Stimulated activated CD4-positive, alpha-beta T cell treated with anti-CD3 and anti-CD28 coated beads, Interleukin-1b, Interleukin-23, amount 100 ng/mL, for 1 hour (primary cell): Measurements from ENCODE around the gene MARCHF10.
"Not testable (repeated sequence)": the region's sequence is repeated elsewhere in the genome, so short reads cannot be mapped to it uniquely, and the experiment has no call there.

Experiments
- DNase-seq, 2 donors: peaks; one replicate each; pipeline ENCODE4 v3.0.0-alpha.2; 2020; ENCODE audit warnings: low read depth in 2 of 2

Gene MARCHF10

DNA sequence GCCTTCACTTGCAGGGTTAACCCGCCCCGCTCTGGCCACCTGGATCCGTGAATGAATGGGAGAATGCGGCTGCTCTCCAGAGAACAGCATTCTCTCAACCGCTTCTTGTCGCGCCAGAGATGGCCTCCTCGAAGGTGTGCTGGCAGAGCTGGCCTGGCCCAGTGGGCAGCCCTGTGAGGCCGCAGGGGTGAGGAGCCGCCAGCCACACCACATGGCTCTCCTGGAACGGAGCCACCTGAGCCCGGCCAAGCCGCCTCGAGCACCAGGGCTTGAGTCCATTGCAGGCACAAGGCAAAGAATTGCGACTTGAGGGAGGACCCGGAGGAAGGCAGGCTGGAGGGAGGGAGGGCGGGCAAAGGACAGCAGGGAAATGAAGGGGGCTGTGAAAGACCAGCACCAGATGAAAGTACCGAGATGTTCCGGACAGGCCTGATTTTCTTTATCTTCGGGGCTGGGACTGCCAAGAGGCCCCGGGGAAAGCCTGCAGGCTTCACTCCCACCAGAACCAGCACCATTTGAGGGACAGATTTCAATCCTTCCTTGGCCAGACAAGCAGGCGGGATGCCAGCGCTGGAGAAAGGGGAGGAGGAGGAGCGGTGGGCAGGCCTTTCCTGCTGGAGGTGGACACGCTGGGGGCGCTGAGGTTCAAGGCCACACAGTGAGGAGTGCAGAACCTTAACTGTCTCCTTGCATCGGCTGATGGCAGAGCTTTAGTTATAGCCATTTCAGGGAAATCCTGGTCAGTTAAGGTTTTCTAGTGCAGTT, 111.2 kb downstream of the MARCHF10 start:
- no peak for DNase-seq

DNA sequence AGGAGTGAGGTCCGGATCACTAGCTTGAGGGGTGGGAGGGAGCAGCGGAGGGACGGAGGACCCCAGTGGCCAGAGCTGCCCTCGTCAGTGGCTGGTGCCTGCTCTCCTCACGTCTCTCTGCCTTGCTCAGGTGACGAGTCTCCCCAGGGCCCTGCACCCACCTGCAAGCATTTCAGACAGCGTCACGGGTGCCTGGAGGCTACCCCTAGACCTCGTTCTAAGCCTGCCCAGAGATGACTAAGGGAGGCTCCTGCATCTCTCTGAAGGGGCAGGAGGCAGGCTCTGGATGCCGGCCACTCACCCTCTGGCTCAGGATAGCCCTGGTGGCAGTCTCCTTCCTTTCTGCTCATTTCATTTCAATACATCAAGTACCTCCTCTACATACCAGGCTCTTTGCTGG, 111.9 kb downstream of the MARCHF10 start:
- no peak for DNase-seq

DNA sequence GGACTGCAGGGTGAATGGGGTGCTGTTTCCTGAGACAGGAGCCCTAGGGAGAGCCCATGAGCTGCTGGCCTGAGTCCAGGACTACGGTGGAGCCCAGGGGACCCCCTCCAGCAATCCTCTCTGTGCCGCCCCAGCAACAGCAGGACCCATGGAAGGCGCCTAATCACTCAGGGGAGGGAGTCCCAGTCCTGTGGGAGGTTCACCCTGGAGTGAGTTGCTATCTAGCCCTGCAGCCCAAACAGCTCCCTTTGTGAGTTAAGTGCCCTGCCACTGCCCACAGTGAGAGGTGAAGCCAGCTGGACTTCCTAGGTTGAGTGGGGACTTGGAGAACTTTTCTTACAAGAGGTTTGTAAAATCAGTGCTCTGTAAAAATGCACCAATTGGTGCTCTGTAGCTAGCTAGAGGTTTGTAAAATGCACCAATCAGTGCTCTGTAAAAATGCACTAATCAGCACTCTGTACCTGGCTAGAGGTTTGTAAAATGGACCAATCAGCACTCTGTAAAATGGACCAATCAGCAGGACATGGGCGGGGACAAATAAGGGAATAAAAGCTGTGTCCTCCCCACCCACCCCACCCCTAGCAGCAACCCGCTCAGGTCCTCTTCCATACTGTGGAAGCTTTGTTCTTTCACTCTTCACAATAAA, 112.9 kb downstream of the MARCHF10 start:
- DNase-seq = not testable (repeated sequence)

GRCh38 chr17:62693616-62694409, 114.3 kb downstream of the MARCHF10 start:
- DNase-seq = no peak

- DNase-seq = no peak
Measured at GRCh38 chr17:62692721-62693431, 115.2 kb downstream of the MARCHF10 start.

DNA sequence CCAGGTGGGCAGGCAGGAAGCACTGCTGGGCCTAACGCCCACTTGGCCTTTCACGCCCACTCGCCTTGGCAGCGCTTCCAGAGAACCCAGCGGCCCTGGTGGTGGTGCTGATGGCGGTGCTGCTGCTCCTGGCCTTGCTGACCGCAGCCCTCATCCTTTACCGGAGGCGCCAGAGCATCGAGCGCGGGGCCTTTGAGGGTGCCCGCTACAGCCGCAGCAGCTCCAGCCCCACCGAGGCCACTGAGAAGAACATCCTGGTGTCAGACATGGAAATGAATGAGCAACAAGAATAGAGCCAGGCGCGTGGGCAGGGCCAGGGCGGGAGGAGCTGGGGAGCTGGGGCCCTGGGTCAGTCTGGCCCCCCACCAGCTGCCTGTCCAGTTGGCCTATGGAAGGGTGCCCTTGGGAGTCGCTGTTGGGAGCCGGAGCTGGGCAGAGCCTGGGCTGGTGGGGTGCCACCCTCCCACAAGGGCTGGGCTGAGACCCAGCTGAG, 115.9 kb downstream of the MARCHF10 start:
- DNase-seq = no peak

DNA sequence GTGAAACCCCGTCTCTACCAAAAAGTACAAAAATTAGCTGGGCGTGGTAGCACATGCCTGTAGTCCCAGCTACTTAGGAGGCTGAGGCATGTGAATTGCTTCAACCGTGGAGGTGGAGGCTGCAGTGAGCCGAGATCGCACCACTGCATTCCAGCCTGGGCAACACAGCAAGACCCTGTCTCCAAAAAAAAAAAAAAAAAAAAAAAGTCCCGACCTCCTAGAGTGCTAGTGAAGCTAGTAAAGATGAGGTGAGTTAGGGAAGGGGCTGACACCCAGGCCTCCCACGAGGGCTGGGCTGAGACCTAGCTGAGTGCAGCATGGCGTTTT, 116.6 kb downstream of the MARCHF10 start:
- DNase-seq = not testable (repeated sequence)

DNA sequence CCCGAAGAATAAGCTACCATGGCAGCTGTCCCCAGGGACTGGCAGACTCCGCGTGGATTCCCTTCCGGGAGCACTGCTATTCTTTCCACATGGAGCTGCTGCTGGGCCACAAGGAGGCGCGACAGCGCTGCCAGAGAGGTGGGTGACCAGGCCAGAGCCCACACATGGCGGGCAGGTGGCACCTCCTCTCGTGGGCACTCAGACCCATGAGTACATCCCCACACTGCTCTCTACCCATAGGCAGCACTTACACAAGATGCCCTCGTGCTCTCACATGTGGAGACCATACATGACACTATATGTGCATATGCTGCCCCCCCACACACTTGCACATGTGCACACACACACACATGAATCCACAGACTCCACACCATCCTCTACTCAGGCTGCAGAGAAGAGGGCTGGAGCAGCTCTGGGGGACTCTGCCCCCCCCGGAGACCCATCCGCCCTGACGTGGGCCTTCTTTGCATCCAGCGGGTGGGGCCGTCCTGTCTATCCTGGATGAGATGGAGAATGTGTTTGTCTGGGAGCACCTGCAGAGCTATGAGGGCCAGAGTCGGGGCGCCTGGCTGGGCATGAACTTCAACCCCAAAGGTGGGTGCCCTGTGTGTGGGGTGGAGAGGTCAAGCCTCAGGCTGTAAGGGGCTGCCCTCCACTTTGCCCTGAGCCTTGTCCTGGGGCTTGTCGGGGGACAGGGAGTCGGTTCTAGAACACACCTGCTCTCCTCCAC, 117.8 kb downstream of the MARCHF10 start:
- no peak for DNase-seq

DNA sequence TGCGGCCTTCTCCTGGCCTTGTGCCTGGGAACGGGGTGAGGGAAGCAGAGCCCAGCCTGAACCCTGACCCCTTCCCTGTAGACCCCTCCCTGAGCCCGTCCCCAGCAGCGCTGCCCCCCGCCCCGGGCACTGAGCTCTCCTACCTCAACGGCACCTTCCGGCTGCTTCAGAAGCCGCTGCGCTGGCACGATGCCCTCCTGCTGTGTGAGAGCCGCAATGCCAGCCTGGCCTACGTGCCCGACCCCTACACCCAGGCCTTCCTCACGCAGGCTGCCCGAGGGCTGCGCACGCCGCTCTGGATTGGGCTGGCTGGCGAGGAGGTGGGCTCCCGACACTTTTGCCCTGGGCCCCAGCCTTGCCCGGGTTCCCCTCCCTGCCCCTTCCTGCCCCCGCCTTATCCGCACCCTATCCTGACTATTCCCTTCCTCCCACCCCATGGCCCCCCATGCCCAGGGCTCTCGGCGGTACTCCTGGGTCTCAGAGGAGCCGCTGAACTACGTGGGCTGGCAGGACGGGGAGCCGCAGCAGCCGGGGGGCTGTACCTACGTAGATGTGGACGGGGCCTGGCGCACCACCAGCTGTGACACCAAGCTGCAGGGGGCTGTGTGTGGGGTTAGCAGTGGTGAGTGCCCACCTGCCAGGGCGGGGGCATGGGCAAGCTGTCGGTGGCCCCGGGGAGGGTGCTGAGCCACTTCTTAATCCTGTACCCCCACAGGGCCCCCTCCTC, 118.5 kb downstream of the MARCHF10 start:
- no peak for DNase-seq

DNA sequence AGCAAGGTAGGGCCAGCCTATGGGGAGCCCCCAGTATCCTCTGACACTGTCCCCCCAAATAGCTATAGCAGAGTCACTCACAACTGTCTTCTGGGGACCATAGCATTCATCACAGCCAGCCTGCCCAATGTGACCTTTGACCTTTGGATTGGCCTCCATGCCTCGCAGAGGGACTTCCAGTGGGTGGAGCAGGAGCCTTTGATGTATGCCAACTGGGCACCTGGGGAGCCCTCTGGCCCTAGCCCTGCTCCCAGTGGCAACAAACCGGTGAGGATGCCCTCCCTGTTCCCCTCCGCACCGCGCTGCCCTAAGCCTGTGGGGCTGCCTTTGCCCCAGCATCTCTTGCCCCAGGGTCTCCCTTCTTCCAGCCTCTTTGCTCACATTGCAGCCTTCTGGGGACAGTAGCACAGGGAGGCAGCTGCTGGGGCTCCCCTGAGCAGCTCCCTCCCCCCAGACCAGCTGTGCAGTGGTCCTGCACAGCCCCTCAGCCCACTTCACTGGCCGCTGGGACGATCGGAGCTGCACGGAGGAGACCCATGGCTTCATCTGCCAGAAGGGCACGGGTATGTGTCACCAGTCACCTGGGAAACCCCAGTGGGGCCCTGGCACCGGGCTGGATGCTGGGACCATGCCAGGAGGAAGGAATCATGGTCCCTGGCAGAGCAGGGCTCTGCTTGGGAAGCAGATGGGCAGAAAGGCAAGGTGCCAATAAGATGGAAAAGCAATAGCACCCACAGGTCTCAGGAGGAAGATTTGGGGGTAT, 119.5 kb downstream of the MARCHF10 start:
- DNase-seq = no peak

GRCh38 chr17:62687997-62688396, 120.1 kb downstream of the MARCHF10 start:
- DNase-seq = no peak

DNA sequence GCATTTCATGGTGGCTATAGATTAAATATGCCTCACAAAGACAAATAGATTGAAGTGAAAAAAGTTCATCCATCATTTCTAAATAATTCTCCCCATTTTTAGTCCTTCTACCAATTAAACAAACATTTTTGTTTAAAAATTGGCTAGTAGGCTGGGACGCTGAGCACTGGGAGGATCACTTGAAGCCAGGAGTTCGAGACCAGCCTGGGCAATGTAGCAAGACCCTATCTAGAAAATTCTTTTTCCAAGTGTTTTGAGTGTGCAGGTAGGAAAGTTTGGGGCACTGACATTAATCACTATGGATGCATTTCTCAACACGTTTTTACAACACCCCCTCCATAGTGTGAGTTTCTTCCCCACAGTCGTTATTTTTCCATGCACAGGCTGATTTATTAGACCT, 123.9 kb downstream of the MARCHF10 start:
- no peak for DNase-seq

DNA sequence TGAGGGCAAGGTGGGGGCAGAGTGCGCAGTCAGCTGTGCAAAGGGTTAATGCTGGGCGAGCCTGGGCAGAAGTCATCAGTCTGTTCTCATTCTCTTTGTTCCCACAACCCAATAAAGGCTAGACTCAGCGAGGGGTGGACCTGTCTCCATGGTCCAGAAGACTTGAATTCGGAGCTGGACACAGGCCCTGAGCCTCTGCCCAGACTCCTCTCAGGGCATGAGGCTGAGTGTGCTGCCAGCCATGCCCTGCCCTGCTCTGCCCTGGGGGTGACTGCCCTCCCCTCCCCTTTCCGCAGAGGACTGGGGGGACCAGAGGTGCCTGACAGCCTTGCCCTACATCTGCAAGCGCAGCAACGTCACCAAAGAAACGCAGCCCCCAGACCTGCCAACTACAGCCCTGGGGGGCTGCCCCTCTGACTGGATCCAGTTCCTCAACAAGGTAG, 126.2 kb downstream of the MARCHF10 start:
- no peak for DNase-seq

- DNase-seq = no peak
Measured at GRCh38 chr17:62681061-62681938, 126.8 kb downstream of the MARCHF10 start.

- no peak for DNase-seq
Measured at GRCh38 chr17:62680541-62681052, 127.5 kb downstream of the MARCHF10 start.

GRCh38 chr17:62679866-62680377, 128.2 kb downstream of the MARCHF10 start:
- DNase-seq = no peak

DNA sequence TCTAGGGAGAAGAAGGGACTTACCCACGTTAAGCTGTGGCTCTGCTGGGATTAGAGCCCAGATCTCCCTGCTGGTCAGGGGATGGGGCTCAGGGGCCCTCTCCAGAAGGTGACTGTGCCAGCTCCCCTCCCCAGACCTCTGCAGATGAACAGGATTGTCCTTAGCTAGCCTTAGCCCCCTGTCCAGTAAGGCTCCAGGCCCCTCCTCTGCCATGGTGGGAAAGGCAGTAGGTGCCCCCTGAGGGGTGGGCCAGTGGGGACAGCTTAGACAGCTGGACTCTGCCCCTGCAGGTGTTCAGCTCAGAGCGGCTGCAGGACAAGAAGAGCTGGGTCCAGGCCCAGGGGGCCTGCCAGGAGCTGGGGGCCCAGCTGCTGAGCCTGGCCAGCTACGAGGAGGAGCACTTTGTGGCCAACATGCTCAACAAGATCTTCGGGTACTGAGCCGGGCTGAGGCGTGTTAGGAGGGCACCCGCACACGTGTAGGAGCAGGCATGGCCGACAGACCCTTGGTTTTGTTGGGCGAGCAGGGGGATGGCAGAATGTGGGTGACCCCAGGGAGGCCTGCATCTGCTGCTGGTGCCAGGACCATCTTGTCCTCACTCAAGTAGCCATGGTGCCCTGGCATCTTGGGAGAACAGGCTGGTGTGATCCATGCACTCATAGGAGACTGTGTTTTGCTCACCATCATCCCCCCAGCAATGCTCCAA, 129.7 kb downstream of the MARCHF10 start:
- DNase-seq = no peak
